Measurements from ENCODE around the gene CTNNA2. TPM values are rescaled to one million over a fixed set of nuclear protein-coding genes. Genes with fewer than 3 reads are reported as not detected.
A peak's percentile ranks its signal among the peaks of the same experiment; 100 is the strongest.

The CTNNA2 gene
- total RNA-seq, 1 experiment from 2014 or later, result 5.5 TPM

- H3K9me3 ChIP-seq (ENCODE audit: control insufficient read depth, low read depth, low read length), result no peaks in the 10 kb centered on the region
- H3K14ac ChIP-seq (ENCODE audit: insufficient read depth, low read length), result no peak overlapping the region
- no peak overlapping the region for H3K9ac ChIP-seq (ENCODE audit: extremely low read depth, insufficient read length, low read length)
- no peak overlapping the region for H3K56ac ChIP-seq (ENCODE audit: insufficient read length, low read depth, low read length)
- no peak overlapping the region for H3K4ac ChIP-seq (ENCODE audit: low read depth, low read length)
- no peaks in the 10 kb centered on the region for H4K20me1 ChIP-seq (ENCODE audit: control insufficient read depth, insufficient read depth, insufficient read length)
- no peaks in the 10 kb centered on the region for H3K79me1 ChIP-seq (ENCODE audit: insufficient read depth, low read depth, low read length, poor library complexity, severe bottlenecking)
- H3K23ac ChIP-seq (ENCODE audit: insufficient read length, low read depth, low read length), result no peak overlapping the region
- TF ChIP-seq CTCF (conservative IDR thresholded peaks at IDR 0.05), result peak; percentile 66
- no peak overlapping the region for H4K8ac ChIP-seq (replicated peaks; ENCODE audit: insufficient read length, low read depth, low read length)
- H2BK12ac ChIP-seq (ENCODE audit: insufficient read length, low read depth, low read length), result no peak overlapping the region
- no peaks in the 10 kb centered on the region for H3K79me2 ChIP-seq (ENCODE audit: insufficient read depth, low read length)
- H3K4me1 ChIP-seq (ENCODE audit: insufficient read depth, low read length), result no peaks in the 10 kb centered on the region
- DNase-seq, result no peak
- no peak overlapping the region for H3T11ph ChIP-seq (ENCODE audit: low read length)
- Mint-ChIP-seq H3K27me3 (ENCODE audit: low read depth) (no peaks in the 10 kb centered on the region; the same call in 1 of the 2 replicates), H3K27ac (no peak overlapping the region), H3K4me1 (no peaks in the 10 kb centered on the region), H3K36me3 (ENCODE audit: insufficient read depth in 1 of 3, low read depth in 3 of 3) (no peaks in the 10 kb centered on the region), H3K9me3 (no peaks in the 10 kb centered on the region), H3K4me3 (no peak overlapping the region)
- WGBS (ENCODE audit: extremely low coverage, insufficient read length, low lambda C conversion rate), result no CpG with 5 or more reads among the region's 2 CpGs
- no peak overlapping the region for H2BK20ac ChIP-seq (ENCODE audit: low read depth, low read length, poor library complexity, severe bottlenecking)
- no peak overlapping the region for H3K4me2 ChIP-seq (ENCODE audit: insufficient read depth, insufficient read length, low read length)
- H2BK5ac ChIP-seq (ENCODE audit: insufficient read length, low read length), result no peak overlapping the region
- no peak overlapping the region for H3K27ac ChIP-seq (ENCODE audit: insufficient read length, low read depth, low read length)
- no peak overlapping the region for H2BK15ac ChIP-seq (ENCODE audit: low read depth, low read length)
- H2BK120ac ChIP-seq (ENCODE audit: low read depth, low read length, poor library complexity, severe bottlenecking), result no peak overlapping the region
- no peak overlapping the region for H2AFZ ChIP-seq (ENCODE audit: low read length)
- no peak overlapping the region for H4K5ac ChIP-seq (ENCODE audit: insufficient read length, low read depth, low read length)
- no peak overlapping the region for H2AK5ac ChIP-seq (ENCODE audit: insufficient read length, low read length)
- H3K27me3 ChIP-seq (ENCODE audit: insufficient read depth, low read length), result no peaks in the 10 kb centered on the region
- no peak overlapping the region for H3K18ac ChIP-seq (ENCODE audit: insufficient read length, low read depth, low read length)
- no peak overlapping the region for H4K91ac ChIP-seq (ENCODE audit: insufficient read length, low read depth, low read length)
- H3K23me2 ChIP-seq (ENCODE audit: insufficient read length, low read depth, low read length, poor library complexity, severe bottlenecking), result no peaks in the 10 kb centered on the region
These were observed 986.2 kb downstream of the CTNNA2 start for GRCh38 chr2:80499095-80499494.

All from H9 (cell line).